ENCODE measurements around the gene PSMD1.

DNA sequence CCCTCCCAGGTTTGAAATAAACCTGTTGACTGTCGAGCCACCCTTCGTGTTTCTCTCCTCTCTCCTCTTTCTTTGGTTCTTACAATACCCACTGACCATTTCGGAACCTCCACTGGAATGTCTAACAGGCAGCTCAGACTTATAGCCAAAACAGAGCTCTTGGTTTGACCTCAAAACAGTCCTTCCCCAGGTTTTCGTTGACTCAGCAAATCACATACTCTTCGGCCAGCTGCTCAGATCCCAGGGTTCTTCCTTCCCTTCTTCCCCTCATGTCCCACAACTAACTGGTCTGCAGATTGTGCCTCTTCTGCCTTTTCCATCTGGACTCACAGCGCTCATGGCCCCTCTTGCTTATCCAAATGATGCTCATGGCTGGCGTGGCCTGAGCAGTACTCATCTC lies 146.4 kb downstream of the PSMD1 start:
- TF ChIP-seq, protein P1, sequence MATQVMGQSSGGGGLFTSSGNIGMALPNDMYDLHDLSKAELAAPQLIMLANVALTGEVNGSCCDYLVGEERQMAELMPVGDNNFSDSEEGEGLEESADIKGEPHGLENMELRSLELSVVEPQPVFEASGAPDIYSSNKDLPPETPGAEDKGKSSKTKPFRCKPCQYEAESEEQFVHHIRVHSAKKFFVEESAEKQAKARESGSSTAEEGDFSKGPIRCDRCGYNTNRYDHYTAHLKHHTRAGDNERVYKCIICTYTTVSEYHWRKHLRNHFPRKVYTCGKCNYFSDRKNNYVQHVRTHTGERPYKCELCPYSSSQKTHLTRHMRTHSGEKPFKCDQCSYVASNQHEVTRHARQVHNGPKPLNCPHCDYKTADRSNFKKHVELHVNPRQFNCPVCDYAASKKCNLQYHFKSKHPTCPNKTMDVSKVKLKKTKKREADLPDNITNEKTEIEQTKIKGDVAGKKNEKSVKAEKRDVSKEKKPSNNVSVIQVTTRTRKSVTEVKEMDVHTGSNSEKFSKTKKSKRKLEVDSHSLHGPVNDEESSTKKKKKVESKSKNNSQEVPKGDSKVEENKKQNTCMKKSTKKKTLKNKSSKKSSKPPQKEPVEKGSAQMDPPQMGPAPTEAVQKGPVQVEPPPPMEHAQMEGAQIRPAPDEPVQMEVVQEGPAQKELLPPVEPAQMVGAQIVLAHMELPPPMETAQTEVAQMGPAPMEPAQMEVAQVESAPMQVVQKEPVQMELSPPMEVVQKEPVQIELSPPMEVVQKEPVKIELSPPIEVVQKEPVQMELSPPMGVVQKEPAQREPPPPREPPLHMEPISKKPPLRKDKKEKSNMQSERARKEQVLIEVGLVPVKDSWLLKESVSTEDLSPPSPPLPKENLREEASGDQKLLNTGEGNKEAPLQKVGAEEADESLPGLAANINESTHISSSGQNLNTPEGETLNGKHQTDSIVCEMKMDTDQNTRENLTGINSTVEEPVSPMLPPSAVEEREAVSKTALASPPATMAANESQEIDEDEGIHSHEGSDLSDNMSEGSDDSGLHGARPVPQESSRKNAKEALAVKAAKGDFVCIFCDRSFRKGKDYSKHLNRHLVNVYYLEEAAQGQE (IDR thresholded peaks at IDR 0.05; ENCODE audit: insufficient read depth in 1 of 2, low read depth in 2 of 2, low read length in 2 of 2), result no peak
- no peak for TF ChIP-seq TAF1 (IDR thresholded peaks at IDR 0.05; ENCODE audit: borderline replicate concordance, insufficient read depth, low read length)
- TF ChIP-seq POLR2AphosphoS5 (IDR thresholded peaks at IDR 0.05; ENCODE audit: low read depth, low read length), result no peak
- TF ChIP-seq SIN3A (IDR thresholded peaks at IDR 0.05; ENCODE audit: borderline replicate concordance, insufficient read depth, low read length), result no peak
- TF ChIP-seq FOXP2 (optimal IDR thresholded peaks at IDR 0.05; ENCODE audit: borderline replicate concordance, extremely low read depth, extremely low read length, insufficient read depth), result no peak

Data from PFSK-1 (cell line).